Hypothalamus (tissue), 51 donors: ENCODE results near the gene CCDC68.
"Not testable (repeated sequence)": the region's sequence is repeated elsewhere in the genome, so short reads cannot be mapped to it uniquely, and the experiment has no call there.

ENCODE experiments used
- DNase-seq, 51 donors: peaks; one replicate each; lab custom pipeline; 2025; lab: John Stamatoyannopoulos, UW

Gene CCDC68

DNA sequence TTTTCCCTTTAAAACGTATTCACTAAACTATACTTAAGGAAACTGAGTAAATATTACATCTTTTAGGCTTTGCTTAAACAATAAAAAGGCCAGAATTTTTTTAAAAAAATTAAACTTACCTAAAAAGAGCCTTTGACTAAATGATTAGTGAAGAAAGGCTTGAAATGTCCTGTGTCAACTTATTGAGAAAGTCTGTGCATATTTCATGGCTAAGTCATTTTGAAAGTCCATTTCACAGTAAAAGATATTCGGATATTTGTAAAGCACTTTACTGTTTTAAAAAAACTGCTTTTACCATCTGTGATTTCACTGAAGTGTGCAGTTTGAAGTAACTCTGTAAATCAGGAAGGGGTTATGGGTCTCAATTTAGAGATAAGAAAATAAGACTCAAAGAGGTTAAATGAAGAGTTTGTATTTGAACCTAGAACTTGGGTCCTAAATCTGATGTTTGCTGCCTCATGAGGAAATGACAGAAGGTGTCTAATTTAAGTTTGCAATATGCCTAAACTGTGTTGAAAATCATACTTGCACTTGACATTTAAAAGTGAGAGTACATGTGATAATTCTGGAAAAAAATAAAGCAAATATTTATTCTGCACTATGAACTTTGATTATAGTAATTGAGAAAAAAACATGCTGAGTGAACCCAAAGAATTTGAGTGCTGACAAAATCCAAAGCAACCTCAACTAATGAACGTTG is 80.5 kb downstream of the CCDC68 start:
- DNase-seq: no peak

- no peak for DNase-seq
Observed at GRCh38 chr18:54878159-54878622, 81.1 kb downstream of the CCDC68 start.

GRCh38 chr18:54877076-54877475 is 82.2 kb downstream of the CCDC68 start:
- no peak for DNase-seq

GRCh38 chr18:54875063-54875462 is 84.2 kb downstream of the CCDC68 start:
- DNase-seq: no peak

- DNase-seq: no peak
Observed at GRCh38 chr18:54873884-54874255, 85.4 kb downstream of the CCDC68 start.

GRCh38 chr18:54872681-54873080 is 86.6 kb downstream of the CCDC68 start:
- DNase-seq: no peak

DNA sequence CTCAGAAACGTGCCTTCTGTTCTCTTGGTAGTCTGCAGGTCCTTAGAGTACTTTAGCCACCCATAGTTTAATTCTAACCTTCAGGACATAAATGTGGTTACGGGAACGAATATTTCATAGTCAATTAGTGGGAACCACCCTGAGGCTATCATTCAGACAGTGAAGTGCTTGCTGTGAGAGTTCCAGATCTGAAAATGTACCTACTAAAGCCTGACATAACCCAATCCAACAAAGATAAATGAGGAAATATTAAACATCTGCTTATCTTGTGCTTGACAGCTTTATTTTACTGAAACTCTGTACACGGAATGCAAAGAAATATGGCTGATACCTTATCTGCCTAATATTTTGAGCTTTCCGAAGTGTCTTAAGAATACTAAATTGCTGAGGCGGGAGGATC is 88.0 kb downstream of the CCDC68 start:
- DNase-seq: no peak

DNA sequence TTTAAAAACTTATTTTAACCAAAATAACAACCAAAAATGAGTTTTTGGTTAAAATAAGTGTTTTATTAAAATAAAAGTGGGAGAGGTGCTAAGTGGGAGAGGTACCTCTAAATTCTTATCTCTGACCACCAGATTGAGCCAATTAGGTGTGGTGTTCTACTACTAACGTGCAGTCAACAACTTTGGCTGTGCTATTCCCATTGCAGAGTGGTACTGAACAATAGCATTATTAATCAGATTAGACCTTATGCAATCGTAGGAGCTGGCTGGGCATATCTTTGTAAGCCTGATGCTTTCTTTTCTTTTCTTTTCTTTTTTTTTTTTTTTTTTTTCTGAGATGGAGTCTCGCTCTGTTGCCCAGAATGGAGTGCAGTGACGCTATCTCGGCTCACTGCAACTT is 92.1 kb downstream of the CCDC68 start:
- DNase-seq: no peak

GRCh38 chr18:54860941-54861340 is 98.3 kb downstream of the CCDC68 start:
- DNase-seq: no peak

DNA sequence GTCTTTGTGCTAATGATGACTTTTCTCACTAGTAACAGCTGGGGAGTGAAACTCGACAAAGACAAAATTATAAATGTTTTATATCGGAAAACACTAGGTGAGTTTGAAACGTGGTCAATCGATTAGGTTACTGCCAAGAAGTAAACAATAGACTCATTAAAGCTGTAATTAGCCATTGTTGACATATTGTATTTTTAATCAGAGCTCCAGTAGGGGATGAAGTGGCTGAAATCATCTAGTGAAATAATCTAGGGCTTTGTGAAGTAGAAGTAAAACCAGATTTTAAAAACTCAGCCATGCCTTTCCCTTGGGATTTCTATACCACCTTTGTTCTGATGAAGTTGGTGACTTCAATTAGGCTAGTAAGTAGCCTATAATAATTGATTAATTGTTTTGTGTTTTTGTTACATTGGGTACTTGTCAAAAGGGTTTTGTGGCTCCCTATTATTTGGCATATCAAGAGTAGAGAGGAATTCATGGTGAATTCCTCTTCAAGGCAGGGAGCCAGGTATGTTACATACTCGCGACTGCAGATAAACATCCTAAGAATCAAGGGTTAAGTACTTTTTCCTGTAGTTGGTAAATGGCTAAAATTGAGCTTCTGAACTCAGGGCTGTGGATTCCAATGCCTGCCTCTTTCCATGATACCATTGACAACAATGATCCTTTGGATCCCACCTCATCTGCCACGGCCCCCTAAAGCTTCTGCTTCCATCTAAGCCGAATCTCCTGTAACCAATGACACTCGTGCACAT is 99.4 kb downstream of the CCDC68 start:
- DNase-seq: no peak

DNA sequence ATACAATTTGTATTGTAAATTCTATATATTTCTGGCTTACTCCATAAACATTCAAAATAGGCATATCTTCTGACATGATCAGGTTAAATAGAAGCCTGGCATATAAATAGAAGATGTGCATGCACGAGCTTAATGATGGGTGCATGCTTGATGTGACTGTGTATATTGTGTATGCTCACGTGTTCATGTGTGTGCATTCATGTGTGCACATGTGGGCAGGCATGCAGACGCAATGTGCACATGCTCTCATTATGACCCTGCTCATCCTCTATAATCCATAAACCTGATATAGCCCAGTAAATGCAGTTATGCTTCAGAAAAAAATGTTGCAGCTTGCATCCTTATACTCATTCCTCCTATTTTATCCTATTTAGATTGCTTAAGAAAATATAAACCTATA is 101.8 kb downstream of the CCDC68 start:
- no peak for DNase-seq

GRCh38 chr18:54856105-54856646 is 103.1 kb downstream of the CCDC68 start:
- no peak for DNase-seq

- not testable (repeated sequence) for DNase-seq
Observed at GRCh38 chr18:54855050-54855449, 104.2 kb downstream of the CCDC68 start.

GRCh38 chr18:54852780-54853675 is 106.2 kb downstream of the CCDC68 start:
- no peak for DNase-seq
